Tibial nerve (tissue), 4 donors: ENCODE measurements around the gene AQP3. TPM values are rescaled to one million over a fixed set of nuclear protein-coding genes. Genes with fewer than 3 reads are reported as not detected.

Experiments
- DNase-seq, 2 donors: peaks; one replicate each; pipeline ENCODE4 v3.0.0-alpha.2; 2019; ENCODE audit warnings: low spot score in 2 of 2
- H3K27ac ChIP-seq, 4 donors: fragments of 200-600 bp; sonication (generic) in 3 of 4; one replicate each; pipeline ENCODE4 v1.5.1; 2017 to 2019; ENCODE audit warnings: mild to moderate bottlenecking in 1 of 4
- H3K27me3 ChIP-seq, 2 donors: fragments of 200-600 bp; sonication (generic) in 1 of 2; one replicate each; pipeline versions ENCODE4 v1.5.1 to v1.6.0; 2017 to 2019
- H3K36me3 ChIP-seq, 3 donors: fragments of 200-600 bp; sonication (generic); one replicate each; pipeline ENCODE4 v1.5.1; 2018 to 2019
- H3K4me1 ChIP-seq, 4 donors: fragments of 200-600 bp; sonication (generic) in 3 of 4; one replicate each; pipeline ENCODE4 v1.5.1; 2017 to 2019
- H3K4me3 ChIP-seq, 4 donors: fragments of 200-600 bp; sonication (generic) in 3 of 4; one replicate each; pipeline ENCODE4 v1.5.1; 2017 to 2019; ENCODE audit warnings: mild to moderate bottlenecking in 1 of 4, moderate library complexity in 1 of 4
- H3K9me3 ChIP-seq, 4 donors: fragments of 200-600 bp; sonication (generic) in 3 of 4; one replicate each; pipeline ENCODE4 v1.5.1; 2017 to 2019
- EP300 ChIP-seq, 2 donors: sonication (generic); formaldehyde crosslinking; IDR thresholded peaks; one replicate each; pipeline ENCODE4 v1.6.1; 2017; ENCODE audit warnings: antibody characterized with exemption in 2 of 2, mild to moderate bottlenecking in 1 of 2
- POLR2A ChIP-seq, 2 donors: fragments of 450-650 bp; IDR thresholded peaks; one replicate each; pipeline ENCODE4 v1.6.1; 2017; ENCODE audit warnings: antibody characterized with exemption in 2 of 2, mild to moderate bottlenecking in 2 of 2, moderate library complexity in 2 of 2
- WGBS, 2 donors: methylation state at CpG; one replicate each; pipeline ENCODE4 v1.1.5; 2018; 5-methylcytosine and 5-hydroxymethylcytosine counted together
- total RNA-seq, 4 donors: library from RNA; depleted of rRNA; stranded (reverse); fragments of >200 nt; gene quantifications; one replicate each; pipeline ENCODE4 v1.1.0, GENCODE V29; 2016
- TF ChIP-seq, protein P1 (sequence below), 5 experiments: fragments of 200-600 bp in 3 of 5; fragments of 450-650 bp in 2 of 5; sonication (generic) in 3 of 5; IDR thresholded peaks; one replicate each; pipeline ENCODE4 v1.5.1; 2016 to 2019; ENCODE audit warnings: antibody characterized with exemption in 5 of 5, mild to moderate bottlenecking in 3 of 5, moderate library complexity in 2 of 5

Gene AQP3
- total RNA-seq, 4 donors from 2014 or later: 41.1 to 200 (median 96.8) TPM

DNA sequence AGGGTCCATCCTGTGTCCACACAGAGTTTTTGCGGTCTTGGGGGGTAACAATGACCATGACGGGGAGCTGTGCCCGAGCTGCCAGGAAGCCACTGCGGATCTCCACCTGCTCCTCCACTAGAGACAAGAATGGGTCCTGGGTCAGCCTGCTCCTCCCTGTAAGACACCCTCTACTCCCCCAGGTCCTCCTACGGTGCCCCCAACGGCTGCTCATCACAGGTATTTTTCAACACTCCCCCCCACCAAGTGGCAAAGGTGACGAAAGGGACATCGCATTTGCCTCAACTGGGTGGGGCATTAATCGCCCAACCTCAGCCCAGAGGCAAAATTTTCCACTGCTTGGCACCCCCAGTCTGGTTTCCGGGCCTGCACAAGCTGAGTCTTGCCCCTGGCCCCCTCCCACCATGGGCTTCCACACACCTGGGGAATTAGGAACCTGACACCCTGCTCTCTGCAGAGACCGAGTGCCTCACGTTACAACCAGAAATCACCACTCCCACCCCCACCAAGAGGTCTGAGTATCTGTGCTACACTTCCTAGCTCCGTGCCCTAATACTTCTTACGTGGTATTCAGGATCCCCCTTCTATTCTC is 16.7 kb upstream of the AQP3 start:
- peaks cover 0 to 5% (median 0%) of the 10 kb centered on the region in 4 donors for H3K4me1 ChIP-seq
- H3K9me3 ChIP-seq: no peaks in the 10 kb centered on the region
- no peak overlapping the region for H3K4me3 ChIP-seq
- no peak overlapping the region for H3K27ac ChIP-seq
- TF ChIP-seq, protein P1, sequence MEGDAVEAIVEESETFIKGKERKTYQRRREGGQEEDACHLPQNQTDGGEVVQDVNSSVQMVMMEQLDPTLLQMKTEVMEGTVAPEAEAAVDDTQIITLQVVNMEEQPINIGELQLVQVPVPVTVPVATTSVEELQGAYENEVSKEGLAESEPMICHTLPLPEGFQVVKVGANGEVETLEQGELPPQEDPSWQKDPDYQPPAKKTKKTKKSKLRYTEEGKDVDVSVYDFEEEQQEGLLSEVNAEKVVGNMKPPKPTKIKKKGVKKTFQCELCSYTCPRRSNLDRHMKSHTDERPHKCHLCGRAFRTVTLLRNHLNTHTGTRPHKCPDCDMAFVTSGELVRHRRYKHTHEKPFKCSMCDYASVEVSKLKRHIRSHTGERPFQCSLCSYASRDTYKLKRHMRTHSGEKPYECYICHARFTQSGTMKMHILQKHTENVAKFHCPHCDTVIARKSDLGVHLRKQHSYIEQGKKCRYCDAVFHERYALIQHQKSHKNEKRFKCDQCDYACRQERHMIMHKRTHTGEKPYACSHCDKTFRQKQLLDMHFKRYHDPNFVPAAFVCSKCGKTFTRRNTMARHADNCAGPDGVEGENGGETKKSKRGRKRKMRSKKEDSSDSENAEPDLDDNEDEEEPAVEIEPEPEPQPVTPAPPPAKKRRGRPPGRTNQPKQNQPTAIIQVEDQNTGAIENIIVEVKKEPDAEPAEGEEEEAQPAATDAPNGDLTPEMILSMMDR (IDR thresholded peaks at IDR 0.05): no peak
- TF ChIP-seq POLR2A (IDR thresholded peaks at IDR 0.05) (no peak), EP300 (IDR thresholded peaks at IDR 0.05) (no peak)
- peaks cover 0 to 94% (median 54%) of the 10 kb centered on the region in 3 donors for H3K36me3 ChIP-seq
- 87 to 89% methylated on average over 13 to 14 of the region's 14 CpGs for WGBS, 2 donors
- DNase-seq: no peak
- H3K27me3 ChIP-seq: no peaks in the 10 kb centered on the region

DNA sequence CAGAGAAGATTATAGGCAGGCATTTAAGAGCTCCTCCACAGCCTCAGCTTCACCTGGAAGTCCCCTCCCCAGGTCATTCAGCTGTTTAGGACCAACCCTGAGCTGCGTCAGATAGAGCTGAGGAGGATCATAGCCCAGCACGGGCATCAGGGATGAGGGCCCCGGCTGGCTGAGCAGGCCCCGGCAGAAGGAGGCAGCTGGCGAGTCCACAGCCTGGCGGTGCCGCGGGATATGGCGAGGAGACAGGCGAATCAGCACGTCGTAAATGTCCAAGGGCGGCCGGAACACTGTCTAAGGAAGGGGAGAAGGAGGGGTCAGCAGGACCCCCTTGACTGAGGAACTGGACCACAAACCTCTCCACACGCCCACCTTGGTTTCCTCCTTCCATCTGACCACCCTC is 15.8 kb upstream of the AQP3 start:
- peaks cover 0 to 84% (median 44%) of the 10 kb centered on the region in 3 donors for H3K36me3 ChIP-seq
- WGBS, 2 donors: 91 to 94% methylated on average over 12 to 15 of the region's 15 CpGs

DNA sequence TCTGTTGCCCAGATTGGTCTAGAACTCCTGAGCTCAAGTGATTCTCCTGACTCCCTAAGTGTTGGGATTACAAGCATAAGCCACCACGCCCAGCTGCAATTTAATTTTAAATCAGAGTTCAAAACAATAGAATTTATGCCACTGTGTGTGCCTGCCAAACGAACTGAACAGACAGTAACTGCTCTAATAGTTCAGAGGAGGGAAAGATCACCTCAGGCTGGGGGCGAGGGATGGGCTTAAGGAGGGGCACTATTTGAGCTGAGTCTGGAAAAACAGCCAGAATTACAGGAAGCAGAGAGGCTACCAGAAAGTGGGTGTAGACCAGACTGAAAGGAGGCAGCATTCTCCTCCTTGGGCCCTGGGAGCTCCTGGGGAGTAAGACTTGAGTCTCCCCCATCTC is 14.1 kb upstream of the AQP3 start:
- peaks cover 0 to 67% (median 31%) of the 10 kb centered on the region in 3 donors for H3K36me3 ChIP-seq
- WGBS, 2 donors: 63 to 69% methylated on average over 3 of the region's 3 CpGs

More for the DNA sequence above, 15.8 kb upstream of the AQP3 start:
- Histone ChIP-seq H3K27me3 (no peaks in the 10 kb centered on the region), H3K4me1 (peaks cover 0 to 5% (median 0%) of the 10 kb centered on the region in 4 donors), H3K27ac (no peak overlapping the region), H3K4me3 (no peak overlapping the region), H3K9me3 (no peaks in the 10 kb centered on the region)
- DNase-seq: no peak
- TF ChIP-seq POLR2A (IDR thresholded peaks at IDR 0.05): no peak
- TF ChIP-seq, protein P1 (IDR thresholded peaks at IDR 0.05): no peak
- no peak for TF ChIP-seq EP300 (IDR thresholded peaks at IDR 0.05)

DNA sequence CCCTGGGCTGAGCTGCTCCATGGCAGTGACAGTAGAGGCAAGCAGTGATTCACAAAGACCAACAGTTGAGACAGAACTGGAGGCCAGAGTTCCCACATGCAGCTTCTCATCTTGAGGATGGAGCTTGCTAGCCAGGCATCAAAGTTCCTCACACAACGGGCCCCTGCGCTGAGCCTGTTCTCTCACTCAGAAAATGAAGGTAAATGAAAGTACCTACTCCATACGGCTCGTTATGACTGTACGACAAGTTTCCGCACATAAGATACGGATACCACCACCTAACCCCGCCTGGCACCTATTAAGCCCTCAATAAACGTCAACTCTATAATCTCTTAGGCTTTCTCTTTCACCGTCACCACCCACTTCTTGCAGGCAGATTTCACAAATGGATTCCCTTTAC is 13.5 kb upstream of the AQP3 start:
- Histone ChIP-seq H3K9me3 (no peaks in the 10 kb centered on the region), H3K36me3 (peaks cover 0 to 61% (median 24%) of the 10 kb centered on the region in 3 donors), H3K4me1 (peaks cover 0 to 5% (median 0%) of the 10 kb centered on the region in 4 donors), H3K27me3 (no peaks in the 10 kb centered on the region), H3K4me3 (no peak overlapping the region), H3K27ac (no peak overlapping the region)
- TF ChIP-seq, protein P1 (IDR thresholded peaks at IDR 0.05): no peak
- TF ChIP-seq EP300 (IDR thresholded peaks at IDR 0.05) (no peak), POLR2A (IDR thresholded peaks at IDR 0.05) (no peak)
- WGBS, 2 donors: 86 to 88% methylated on average over 10 of the region's 10 CpGs
- no peak for DNase-seq

More for the DNA sequence above, 14.1 kb upstream of the AQP3 start:
- H3K9me3 ChIP-seq: no peaks in the 10 kb centered on the region
- TF ChIP-seq EP300 (IDR thresholded peaks at IDR 0.05) (no peak), POLR2A (IDR thresholded peaks at IDR 0.05) (no peak)
- TF ChIP-seq, protein P1 (IDR thresholded peaks at IDR 0.05): no peak
- no peak overlapping the region for H3K27ac ChIP-seq
- H3K27me3 ChIP-seq: no peaks in the 10 kb centered on the region
- no peak for DNase-seq
- H3K4me1 ChIP-seq: peaks cover 0 to 5% (median 0%) of the 10 kb centered on the region in 4 donors
- no peak overlapping the region for H3K4me3 ChIP-seq

DNA sequence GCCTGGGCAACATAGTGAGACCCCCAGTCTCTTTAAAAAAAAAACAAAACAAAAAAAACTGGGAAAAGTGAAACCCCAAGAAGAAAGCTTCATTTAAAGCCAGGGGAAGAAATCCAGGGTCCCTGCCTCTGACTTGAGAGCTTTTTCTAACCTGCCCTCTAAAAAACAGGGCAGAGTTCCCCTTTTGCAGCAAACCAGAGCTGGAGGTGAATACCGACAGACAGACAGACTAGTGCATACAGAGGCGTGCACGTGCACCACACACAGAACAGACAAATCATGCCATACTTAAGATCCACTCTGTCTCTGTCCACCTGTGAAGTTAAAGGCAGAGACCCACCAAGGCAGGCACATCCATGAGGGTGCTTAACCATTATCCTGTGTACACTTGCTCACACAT is 11.7 kb upstream of the AQP3 start:
- TF ChIP-seq EP300 (IDR thresholded peaks at IDR 0.05) (no peak), POLR2A (IDR thresholded peaks at IDR 0.05) (no peak)
- TF ChIP-seq, protein P1 (IDR thresholded peaks at IDR 0.05): no peak
- Histone ChIP-seq H3K4me1 (peaks cover 0 to 5% (median 0%) of the 10 kb centered on the region in 4 donors), H3K9me3 (no peaks in the 10 kb centered on the region), H3K36me3 (peaks cover 0 to 44% (median 15%) of the 10 kb centered on the region in 3 donors), H3K4me3 (no peak overlapping the region), H3K27me3 (no peaks in the 10 kb centered on the region), H3K27ac (no peak overlapping the region)
- 66 to 76% methylated on average over 3 of the region's 3 CpGs for WGBS, 2 donors
- no peak for DNase-seq
